Lower lobe of right lung (tissue), 2 donors: ENCODE results near the gene SEZ6L. TPM values are rescaled to one million over a fixed set of nuclear protein-coding genes. Genes with fewer than 3 reads are reported as not detected.

Source experiments
- ATAC-seq, 2 donors: fragments of 200-7000 bp; cut with Tn5 transposase; one replicate each; pipeline ENCODE4 v1.9.1; 2020 to 2022; ENCODE audit warnings: mild to moderate bottlenecking in 2 of 2, moderate library complexity in 2 of 2
- DNase-seq: peaks from one replicate; pipeline ENCODE4 v3.0.0-alpha.2; 2020
- H3K27ac ChIP-seq: fragments of 200-600 bp; one replicate; pipeline ENCODE4 v1.8.0; 2022
- H3K27me3 ChIP-seq: fragments of 200-600 bp; one replicate; pipeline ENCODE4 v1.8.0; 2022; ENCODE audit warnings: low read depth
- H3K36me3 ChIP-seq: fragments of 200-600 bp; one replicate; pipeline ENCODE4 v1.8.0; 2022; ENCODE audit warnings: mild to moderate bottlenecking
- H3K4me1 ChIP-seq: fragments of 200-600 bp; one replicate; pipeline ENCODE4 v1.8.0; 2022
- H3K4me3 ChIP-seq: fragments of 200-600 bp; one replicate; pipeline ENCODE4 v1.8.0; 2022; ENCODE audit warnings: mild to moderate bottlenecking
- H3K9me3 ChIP-seq: fragments of 200-600 bp; one replicate; pipeline ENCODE4 v1.8.0; 2022
- CTCF ChIP-seq: fragments of 200-600 bp; IDR thresholded peaks from one replicate; pipeline ENCODE4 v1.8.0; 2022; ENCODE audit warnings: antibody characterized with exemption, mild to moderate bottlenecking
- intact Hi-C: fragments of 100-400 bp; cut with DNase I; formaldehyde crosslinking; loops from one replicate; pipeline ENCODE4 v1.11.0; 2022
- total RNA-seq: library from RNA; stranded (reverse); fragmentation: NEBNext Ultra II Directional; extraction: Animal tissue kit (Norgen Biotek cat#: 25700); gene quantifications from one replicate; pipeline ENCODE4 v1.2.1, GENCODE V29; 2021
- donor health status: DM: no; HTN: yes; CAD: no; lungs with severe emphysema.

The SEZ6L gene
- total RNA-seq, 1 donor from 2014 or later, result 0.24 TPM

DNA sequence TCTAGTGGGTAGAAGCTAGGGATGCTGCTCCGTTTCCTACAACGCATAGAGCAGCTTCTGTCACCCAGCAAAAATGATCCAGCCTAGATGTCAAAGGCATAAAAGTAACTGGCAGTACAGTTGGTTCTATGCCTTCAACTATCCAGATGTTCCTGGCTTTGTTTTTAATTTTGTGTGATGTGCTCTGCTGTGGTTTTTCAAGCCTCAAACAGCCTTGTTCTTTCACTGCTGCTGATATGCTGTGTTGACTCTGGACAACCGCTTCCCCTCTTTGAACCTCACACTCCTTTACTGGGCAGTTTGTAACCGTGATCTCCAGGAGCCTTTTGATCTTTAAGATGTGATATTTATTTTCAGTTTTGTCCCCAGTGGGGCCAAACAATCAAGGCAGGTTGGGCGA lies 116.4 kb downstream of the SEZ6L start:
- intact Hi-C loops, result no loop called here
- DNase-seq (no peak), ATAC-seq (no peak)
- Histone ChIP-seq H3K9me3 (no peaks in the 10 kb centered on the region), H3K4me1 (no peaks in the 10 kb centered on the region), H3K27me3 (peaks cover 29% of the 10 kb centered on the region), H3K4me3 (no peak overlapping the region), H3K36me3 (no peaks in the 10 kb centered on the region), H3K27ac (no peak overlapping the region)
- TF ChIP-seq CTCF, result no peak

GRCh38 chr22:26286091-26286820 lies 117.0 kb downstream of the SEZ6L start:
- Histone ChIP-seq H3K27me3 (peaks cover 29% of the 10 kb centered on the region), H3K27ac (no peak overlapping the region), H3K9me3 (no peaks in the 10 kb centered on the region), H3K4me1 (no peaks in the 10 kb centered on the region), H3K4me3 (no peak overlapping the region), H3K36me3 (no peaks in the 10 kb centered on the region)
- ATAC-seq, result no peak
- no peak for TF ChIP-seq CTCF
- DNase-seq, result no peak
- intact Hi-C loops, result no loop called here

DNA sequence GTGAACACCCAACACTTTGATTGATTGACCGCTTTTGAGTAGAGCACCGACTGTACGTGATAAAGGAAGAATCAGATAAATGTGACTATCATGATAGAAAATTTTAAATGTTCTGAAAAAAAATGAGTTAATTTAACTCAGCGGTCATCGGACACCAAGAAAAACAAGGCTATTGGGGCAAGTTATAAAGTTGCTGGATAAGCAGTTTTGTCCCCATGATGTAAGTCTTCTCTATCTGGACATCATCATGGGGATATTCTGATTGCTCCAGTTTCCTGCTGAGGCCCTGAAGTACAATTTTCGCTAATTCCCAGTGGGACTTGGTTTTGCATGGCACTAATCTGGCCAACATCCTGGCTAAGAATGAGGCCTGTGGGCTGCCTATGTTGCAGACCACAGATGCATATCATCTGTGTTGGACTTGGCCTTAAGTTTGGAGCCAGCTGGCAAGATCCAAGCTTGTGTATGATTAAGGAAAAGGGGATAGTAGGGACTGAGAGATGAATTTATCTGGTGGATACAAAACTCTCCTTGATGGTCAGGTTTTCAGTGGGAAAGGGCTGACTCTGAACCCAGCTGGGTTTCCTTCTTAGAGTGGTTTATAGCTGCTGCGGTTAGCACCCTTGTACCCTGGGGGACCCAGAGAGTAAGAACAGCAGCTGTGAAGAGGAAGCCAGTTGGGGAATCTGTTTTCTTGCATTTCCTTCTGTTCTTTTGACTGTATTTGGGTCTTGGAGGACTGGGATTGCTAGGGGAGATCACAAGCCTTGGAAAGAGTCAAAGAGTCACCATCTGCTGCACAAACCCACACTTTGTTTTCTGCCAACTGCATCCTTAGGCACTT lies 118.3 kb downstream of the SEZ6L start:
- Histone ChIP-seq H3K36me3 (no peaks in the 10 kb centered on the region), H3K4me1 (no peaks in the 10 kb centered on the region), H3K27me3 (peaks cover 29% of the 10 kb centered on the region), H3K27ac (no peak overlapping the region), H3K4me3 (no peak overlapping the region), H3K9me3 (no peaks in the 10 kb centered on the region)
- no peak for TF ChIP-seq CTCF
- no peak for ATAC-seq
- DNase-seq, result no peak
- intact Hi-C loops, result no loop called here

DNA sequence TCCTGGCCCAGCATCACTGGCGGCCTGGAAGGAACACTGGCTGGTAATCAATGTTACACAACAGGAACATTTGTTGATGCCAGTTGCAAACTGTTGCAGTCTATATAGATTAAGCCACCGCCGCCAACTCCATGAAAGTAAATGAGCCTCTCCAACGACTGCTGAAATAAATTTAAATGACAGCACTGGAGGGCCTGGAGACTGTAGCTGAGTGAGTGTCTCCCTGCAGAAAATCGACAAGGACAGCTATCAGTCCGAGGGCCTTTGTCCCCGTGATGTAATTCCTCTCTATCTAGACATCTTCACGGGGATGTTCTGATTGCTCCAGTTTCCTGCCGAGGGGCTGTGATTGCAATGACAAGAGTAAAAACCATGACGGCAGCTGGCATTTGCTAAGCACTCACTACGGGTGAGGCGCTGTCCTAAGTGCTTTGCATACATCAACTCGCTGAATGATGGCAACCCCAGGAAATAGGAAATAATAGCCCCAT lies 120.4 kb downstream of the SEZ6L start:
- H3K4me3 ChIP-seq, result no peak overlapping the region
- ATAC-seq (no peak), DNase-seq (no peak)
- no peak overlapping the region for H3K27ac ChIP-seq
- intact Hi-C loops, result no loop called here
- no peaks in the 10 kb centered on the region for H3K36me3 ChIP-seq
- H3K27me3 ChIP-seq, result peaks cover 22% of the 10 kb centered on the region
- H3K9me3 ChIP-seq, result no peaks in the 10 kb centered on the region
- TF ChIP-seq CTCF, result no peak
- no peaks in the 10 kb centered on the region for H3K4me1 ChIP-seq

GRCh38 chr22:26291940-26292666 lies 122.8 kb downstream of the SEZ6L start:
- Histone ChIP-seq H3K9me3 (no peaks in the 10 kb centered on the region), H3K4me1 (no peaks in the 10 kb centered on the region), H3K4me3 (no peak overlapping the region), H3K27me3 (peaks cover 13% of the 10 kb centered on the region), H3K27ac (no peak overlapping the region), H3K36me3 (no peaks in the 10 kb centered on the region)
- DNase-seq (no peak), ATAC-seq (no peak)
- TF ChIP-seq CTCF, result no peak
- intact Hi-C loops, result no loop called here
